HG02973 (cell line): Measurements from ENCODE around the gene BCL7A.

Experiments
- ATAC-seq: cut with Tn5 transposase; IDR thresholded peaks from one replicate; pipeline ENCODE4 v1.9.1; 2021; ENCODE audit warnings: moderate library complexity; ENCODE audit not compliant: unreplicated experiment

The BCL7A gene

GRCh38 chr12:121996945-121997612 is 24.6 kb upstream of the BCL7A start:
- ATAC-seq, result no peak

DNA sequence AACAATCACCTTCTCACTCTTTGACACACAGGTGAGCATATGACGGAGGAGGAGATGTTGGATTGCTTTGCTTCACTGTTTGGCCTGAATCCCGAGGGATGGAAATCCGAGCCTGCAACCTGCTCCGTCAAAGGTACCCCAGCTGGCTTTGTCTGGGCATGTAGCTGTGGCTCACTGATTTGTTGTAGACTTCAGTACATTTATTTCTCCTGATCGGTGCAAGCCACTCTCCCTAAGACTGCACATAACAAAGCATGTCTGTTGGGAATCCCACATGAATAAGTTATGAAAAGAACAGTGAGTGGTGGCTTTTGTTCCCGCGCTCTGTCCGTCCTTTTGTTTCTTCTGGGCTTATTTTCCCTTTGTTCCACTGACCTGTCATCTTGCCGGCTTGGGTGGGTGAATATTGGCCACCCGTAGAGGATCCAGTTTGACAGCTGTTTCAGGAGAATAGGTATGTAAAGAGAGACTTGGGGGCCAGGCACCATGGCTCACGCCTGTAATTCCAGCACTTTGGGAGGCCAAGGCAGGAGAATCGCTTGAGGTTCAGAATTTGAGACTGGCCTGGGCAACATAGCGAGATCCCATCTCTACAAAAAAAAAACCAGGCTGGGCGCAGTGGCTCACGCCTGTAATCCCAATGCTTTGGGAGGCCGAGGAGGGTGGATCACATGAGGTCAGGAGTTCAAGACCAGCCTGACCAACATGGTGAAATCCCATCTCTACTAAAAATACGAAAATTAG is 20.0 kb upstream of the BCL7A start:
- ATAC-seq, result no peak

GRCh38 chr12:122003651-122004611 is 17.8 kb upstream of the BCL7A start:
- no peak for ATAC-seq

GRCh38 chr12:122004633-122005071 is 17.0 kb upstream of the BCL7A start:
- no peak for ATAC-seq

DNA sequence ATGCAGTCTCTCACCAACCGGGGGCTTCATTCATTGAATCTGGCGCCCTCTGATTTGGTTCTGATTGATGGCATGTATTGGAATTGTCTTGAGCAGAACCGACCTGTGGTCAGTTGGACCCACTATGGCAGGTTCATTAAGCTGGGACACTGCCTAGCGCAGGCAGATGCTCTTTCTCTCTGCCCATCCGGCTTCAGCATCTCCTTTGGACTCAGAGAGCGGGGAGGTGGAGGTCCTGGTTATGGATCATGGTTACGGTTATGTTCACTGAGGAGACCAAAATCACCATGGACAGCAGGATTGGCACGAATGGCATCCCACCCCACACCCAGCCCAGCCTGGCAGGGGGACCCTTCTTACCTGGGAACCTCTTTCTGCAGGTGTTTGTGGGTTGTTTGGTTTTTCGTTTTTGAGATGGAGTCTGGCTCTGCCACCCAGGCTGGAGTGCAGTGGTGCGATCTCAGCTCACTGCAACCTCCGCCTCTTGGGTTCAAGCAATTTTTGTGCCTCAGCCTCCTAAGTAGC is 16.4 kb upstream of the BCL7A start:
- ATAC-seq, result no peak

DNA sequence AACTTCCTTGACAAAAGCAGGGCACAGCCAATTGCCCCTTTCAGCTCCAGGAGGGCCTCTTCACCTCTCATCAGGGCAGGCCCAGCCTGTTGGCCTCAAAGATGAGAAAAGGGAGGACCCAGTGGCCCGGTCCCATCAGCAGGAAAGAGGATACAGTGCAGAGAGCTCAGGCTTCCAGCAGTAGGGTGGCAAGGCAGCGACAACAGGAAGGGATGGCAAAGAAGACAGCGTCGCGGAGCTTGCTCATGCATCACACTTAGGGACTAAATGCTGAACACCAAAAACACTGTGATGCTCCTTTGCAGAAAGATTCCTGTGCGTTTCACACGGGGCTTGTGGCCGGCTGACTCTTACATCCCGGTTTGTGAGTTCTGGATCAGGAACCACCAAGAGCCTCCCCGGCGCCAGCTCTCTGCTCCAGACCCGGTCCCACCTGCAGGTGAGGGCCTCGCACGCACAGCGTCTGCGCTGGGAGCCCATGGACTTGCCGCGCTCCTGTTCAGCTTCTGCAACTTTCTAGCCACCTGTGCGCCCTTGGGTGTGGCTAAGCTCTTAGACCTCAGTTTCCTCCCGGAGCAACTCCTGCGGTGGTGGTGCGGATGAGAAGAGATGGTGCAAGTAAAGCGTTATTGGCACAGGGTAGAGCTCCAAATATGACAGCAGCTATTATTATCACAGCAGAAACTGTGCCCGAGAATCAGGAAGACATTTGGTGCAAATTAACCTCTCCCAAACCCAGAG is 15.3 kb upstream of the BCL7A start:
- no peak for ATAC-seq

- ATAC-seq, result no peak
Measured at GRCh38 chr12:122009741-122010140, 11.9 kb upstream of the BCL7A start.

DNA sequence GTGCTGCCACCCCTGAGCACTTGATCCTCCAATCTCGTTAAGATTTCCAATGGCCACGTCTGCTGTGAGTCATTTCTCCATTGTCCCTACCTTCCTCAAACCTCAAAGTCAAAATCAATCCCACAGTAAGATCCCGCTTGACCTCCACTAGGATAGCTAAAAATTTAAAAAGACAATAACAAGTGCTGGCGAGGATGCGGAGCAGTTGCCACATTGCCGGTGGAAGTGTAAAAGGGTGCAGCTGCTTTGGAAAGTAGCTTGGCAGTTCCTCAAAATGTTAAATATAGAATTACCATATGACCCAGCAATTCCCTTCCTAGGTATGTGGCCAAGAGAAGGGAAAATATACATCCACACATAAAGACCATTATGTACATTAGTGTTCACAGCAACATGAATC is 9.5 kb upstream of the BCL7A start:
- ATAC-seq, result no peak

DNA sequence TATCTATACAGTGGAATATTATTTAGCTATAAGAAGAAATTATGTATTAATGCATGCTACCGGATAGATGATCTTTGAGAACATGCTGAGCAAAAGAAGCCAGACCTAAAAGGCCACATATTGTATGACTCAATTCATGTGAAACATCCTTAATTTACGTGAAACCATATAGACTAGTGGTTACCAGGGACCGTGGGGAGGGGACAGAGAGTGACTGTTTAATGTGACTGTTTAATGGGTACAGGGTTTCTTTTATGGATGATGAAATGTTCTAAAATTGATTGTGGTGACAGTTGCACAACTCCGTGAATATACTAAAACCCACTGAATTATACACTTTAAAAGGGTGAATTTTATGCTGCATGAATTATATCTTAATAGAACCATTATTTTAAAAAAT is 8.5 kb upstream of the BCL7A start:
- no peak for ATAC-seq

DNA sequence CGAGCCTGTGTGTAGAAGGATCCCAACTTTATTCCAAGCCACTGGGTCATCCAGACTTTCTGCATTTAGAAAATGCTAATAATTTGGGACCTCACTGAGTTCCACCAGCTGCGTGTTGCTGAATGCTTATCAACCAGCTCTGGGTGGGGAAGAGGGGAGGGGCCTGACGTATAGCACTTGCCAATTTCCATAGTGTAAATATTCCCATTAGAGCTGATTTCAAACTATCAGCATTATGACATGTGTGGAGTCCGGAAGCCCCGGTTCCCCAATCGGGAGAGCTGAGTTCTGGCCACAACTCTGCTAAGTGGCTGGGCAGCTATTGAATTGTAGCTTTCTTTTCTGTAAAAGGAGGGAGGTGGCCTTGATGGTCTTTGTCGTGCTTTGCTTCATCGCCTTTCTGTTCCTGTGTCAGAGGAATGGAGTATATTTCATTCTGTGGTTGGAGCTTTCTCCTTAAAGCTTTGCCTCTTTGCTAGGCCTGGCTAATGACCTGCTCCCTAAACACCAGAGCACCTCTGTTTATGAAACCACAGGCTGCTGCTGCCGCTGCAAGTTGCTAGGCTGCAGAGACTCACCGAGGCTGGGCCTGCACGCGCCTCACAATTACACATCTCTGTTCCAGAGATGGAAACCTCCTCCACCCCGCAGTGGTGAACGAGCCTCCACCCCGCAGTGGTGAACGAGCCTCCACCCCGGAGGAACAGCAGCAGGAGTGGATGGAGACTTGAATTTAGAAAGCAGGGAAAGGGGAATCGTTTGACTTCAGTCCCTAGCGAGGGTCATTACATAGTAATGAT is 7.7 kb upstream of the BCL7A start:
- ATAC-seq, result no peak

GRCh38 chr12:122014781-122015180 is 6.9 kb upstream of the BCL7A start:
- ATAC-seq, result no peak

DNA sequence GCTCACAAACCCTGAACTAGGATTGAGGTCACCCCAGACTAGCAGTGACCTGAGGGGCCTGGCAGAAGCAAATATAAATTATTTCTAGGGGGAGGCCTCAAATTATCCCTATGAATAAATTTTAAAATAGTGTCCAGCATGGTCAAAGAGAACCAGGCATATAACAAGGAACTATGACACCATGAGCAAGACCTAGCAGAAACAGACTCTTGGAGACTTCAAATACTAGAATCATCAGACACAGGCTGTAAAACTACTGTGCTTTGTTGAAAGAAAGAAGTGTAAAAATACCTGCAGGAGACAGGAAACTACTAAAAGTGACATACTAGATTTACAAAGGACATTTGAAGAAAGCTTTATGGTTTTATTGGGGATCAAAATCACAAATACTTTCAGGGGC is 3.2 kb upstream of the BCL7A start:
- no peak for ATAC-seq

DNA sequence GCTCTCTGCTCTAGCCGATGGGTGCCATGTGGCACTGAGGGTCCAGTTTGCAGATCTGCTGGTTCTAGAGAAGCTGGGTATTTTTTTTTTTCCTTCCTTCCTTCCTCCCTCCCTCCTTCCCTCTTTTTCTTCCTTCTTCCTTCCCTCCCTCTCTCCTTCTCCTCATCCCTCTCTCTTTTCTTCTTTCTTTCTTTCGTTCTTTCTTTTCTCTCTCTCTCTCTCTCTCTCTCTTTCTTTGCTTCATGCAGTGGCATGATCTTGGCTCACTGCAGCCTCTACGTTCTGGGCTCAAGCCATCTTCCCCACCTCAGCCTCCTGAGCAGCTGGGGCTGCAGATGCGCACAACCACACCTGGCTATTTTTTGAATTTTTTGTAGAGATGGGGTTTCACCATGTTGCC is 2.7 kb upstream of the BCL7A start:
- no peak for ATAC-seq

DNA sequence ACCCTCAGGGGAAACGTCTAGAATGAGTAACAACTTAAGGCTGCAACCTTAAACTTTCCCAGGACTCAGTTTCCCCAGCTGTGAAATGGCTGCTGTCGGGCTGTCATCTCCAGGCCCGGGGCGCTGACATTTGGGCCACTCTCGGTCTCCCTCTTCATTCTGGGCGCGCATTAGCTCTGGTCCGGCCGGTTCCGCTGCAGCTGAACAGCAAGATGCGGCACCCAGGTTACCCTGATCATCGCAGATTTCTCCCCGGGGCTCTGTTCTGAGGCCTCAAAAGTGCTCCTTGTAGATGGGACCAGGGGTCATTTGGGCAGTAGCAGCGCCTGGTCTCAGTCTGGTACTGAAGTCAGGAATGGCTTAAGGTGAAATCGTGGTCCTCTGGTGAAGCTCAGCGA is 890 bp upstream of the BCL7A start:
- no peak for ATAC-seq

DNA sequence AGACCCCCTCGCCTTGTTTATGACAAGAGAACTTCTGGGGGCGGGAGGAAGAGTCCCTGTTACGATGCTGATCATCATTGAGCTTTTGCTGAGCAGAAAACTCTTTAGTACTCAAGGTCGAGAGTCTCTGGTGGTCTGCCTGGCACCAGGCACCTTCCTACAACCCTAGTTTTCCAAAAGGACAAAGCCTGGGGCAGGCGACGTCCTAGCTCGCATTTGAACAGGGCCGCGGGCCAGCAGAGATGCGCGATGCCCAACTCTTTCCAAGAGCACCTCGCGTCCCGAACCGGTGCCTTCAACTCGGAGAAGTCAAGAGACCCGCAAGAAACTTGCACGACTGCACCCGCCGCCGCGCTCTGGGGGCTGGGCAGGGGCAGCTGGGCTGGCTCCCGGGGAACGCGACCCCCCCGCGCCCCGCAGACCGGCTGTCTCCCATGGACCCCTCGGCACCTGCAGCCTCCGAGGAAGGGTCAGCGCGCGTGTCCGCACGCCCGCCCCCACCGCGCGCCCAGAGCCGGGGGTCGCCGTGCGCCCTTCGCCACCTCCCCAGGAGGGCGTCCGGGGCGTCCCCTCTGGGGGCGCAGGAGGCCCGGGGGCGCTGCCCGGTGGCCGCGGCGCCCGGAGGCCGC is 377 bp upstream of the BCL7A start:
- no peak for ATAC-seq

GRCh38 chr12:122022393-122023338 is 982 bp downstream of the BCL7A start:
- no peak for ATAC-seq

DNA sequence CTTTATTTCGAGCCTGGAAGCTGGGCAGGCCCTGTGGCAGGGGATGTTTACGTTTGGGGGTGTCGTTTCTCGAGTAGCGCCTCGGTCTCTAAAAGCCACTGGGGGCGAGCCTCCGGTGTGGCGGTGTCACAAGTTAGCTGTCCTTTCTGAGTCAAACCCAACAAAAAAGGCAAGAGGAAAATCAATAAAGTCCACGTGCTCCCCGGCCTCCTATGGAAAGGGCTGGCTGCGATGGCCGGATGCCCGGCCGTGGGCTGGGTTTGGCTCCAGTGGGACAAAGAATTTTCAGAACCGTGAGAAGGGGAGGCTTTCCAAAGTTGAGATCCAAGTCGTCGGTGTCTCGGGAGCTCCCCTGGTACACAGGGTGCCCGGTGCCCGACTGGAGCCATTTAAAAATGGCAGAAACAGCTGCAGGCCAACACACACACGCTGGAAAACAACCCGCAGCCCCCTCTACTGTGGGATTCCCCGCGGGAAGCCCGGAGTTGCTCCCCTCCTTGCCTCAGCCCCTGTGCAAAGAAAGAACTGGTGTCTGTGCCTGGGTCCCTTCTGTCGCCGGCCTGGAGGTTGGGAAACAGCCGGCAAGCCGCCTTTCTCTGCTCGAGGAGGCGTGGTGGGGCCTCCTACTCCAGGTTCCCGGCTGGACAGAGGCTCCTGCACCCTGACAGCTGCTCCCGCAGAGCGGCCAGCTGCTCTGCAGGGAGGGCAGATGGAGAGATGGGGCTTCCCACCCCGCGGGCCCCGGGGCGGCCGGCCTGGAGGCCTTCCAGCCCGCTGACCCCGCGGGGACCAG is 1.9 kb downstream of the BCL7A start:
- no peak for ATAC-seq
